ENCODE data around the gene TCEA3. TPM values are rescaled to one million over a fixed set of nuclear protein-coding genes. Genes with fewer than 3 reads are reported as not detected.

The TCEA3 gene
- total and polyA plus RNA-seq, 10 of the 15 experiments (the other 5 are each of a cell fraction or from before 2014, with no cell fraction given), result 0.06 to 0.23 (median 0.08) TPM; not detected in 7

DNA sequence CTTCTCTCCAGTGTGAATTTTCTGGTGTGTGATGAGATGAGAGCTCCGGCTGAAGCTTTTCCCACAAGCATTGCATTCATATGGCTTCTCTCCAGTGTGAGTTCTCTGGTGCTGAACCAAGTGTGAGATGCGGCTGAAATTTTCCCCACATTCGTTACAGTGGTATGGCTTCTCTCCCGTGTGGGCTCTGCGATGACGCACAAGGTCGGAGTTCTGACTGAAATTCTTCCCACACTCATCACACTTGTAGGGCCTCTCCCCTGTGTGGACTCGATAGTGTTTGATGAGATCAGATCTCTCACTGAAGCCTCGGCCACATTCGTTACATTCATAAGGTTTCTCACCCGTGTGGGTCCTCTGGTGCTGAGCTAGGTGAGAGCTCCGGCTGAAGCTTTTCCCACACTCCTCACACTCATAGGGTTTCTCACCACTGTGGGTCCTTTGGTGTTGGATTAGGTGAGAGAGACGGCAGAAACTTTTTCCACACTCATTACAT is 62.3 kb downstream of the TCEA3 start (continued):
- no peak for TF ChIP-seq RELA (IDR thresholded peaks at IDR 0.05; ENCODE audit: borderline replicate concordance, partially characterized antibody)

GRCh38 chr1:23358310-23358875 is 66.2 kb downstream of the TCEA3 start:
- H3K9ac ChIP-seq (ENCODE audit: control insufficient read depth, insufficient read depth, low read length), result no peak overlapping the region
- H3K36me3 ChIP-seq (ENCODE audit: control insufficient read depth in 2 of 2, insufficient read depth in 2 of 2, low read length in 1 of 2), result peaks cover 0 to 9% of the 10 kb centered on the region in 2 experiments; a peak in 2 of 4 replicates
- no peaks in the 10 kb centered on the region for H3K27me3 ChIP-seq (replicated peaks in 1 of 2; ENCODE audit: control insufficient read depth in 2 of 2, insufficient read depth in 2 of 2, low read length in 1 of 2)
- no peak overlapping the region for H2AFZ ChIP-seq (ENCODE audit: control insufficient read depth, low read depth, low read length)
- WGBS (ENCODE audit: insufficient coverage, insufficient replicate concordance, low lambda C conversion rate, missing lambda C conversion rate), result 80% methylated on average over 3 of the region's 3 CpGs
- no peaks in the 10 kb centered on the region for H3K4me1 ChIP-seq (ENCODE audit: control insufficient read depth, insufficient read depth, low read length)
- ChIA-PET RAD21 (ENCODE audit: unreplicated experiment) (interaction anchor here (0.6 kb wide), 1 partner anchor 29 kb away, joined by 3 read pairs; no protein-coding TSS in a partner anchor), SMC1A (ENCODE audit: uncharacterized antibody, unreplicated experiment) (no interaction called here), CTCF (interaction anchor here (0.6 to 1.5 kb wide), 2 partner anchors 13 to 39 kb away, joined by 3 read pairs; no protein-coding TSS in a partner anchor), POLR2A (interaction anchor here (1.0 kb wide), 1 partner anchor 9 kb away, joined by 3 read pairs; no protein-coding TSS in a partner anchor)
- H3K27ac ChIP-seq (ENCODE audit: control insufficient read depth, insufficient read depth), result no peak overlapping the region
- DNase-seq (ENCODE audit: low read depth, low spot score) (no peak), ATAC-seq (no peak), FAIRE-seq (no peak)
- TF ChIP-seq NR2C2 (IDR thresholded peaks at IDR 0.05; ENCODE audit: borderline replicate concordance, control insufficient read depth, insufficient read length, low read depth), result no peak
- no peak for TF ChIP-seq CREM (IDR thresholded peaks at IDR 0.05; ENCODE audit: low read depth)
- peaks cover 25% of the 10 kb centered on the region for H3K9me3 ChIP-seq (replicated peaks; ENCODE audit: control insufficient read depth, insufficient read depth, low read length)
- BruUV-seq (replicated peaks), result no TSS peak
- intact Hi-C loops (cut with micrococcal nuclease; ENCODE audit: unreplicated experiment), result no loop called here
- no peak overlapping the region for H3K4me3 ChIP-seq
- H3K4me2 ChIP-seq (ENCODE audit: control insufficient read depth, insufficient read depth), result no peak overlapping the region
- in situ Hi-C loops (cut with MboI), result no loop called here
- no peaks in the 10 kb centered on the region for H4K20me1 ChIP-seq (ENCODE audit: control insufficient read depth, insufficient read depth)
- no peaks in the 10 kb centered on the region for H3K79me2 ChIP-seq (ENCODE audit: control insufficient read depth, insufficient read depth, low read length)
